ENCODE results near the gene DNAJC16.

The DNAJC16 gene

DNA sequence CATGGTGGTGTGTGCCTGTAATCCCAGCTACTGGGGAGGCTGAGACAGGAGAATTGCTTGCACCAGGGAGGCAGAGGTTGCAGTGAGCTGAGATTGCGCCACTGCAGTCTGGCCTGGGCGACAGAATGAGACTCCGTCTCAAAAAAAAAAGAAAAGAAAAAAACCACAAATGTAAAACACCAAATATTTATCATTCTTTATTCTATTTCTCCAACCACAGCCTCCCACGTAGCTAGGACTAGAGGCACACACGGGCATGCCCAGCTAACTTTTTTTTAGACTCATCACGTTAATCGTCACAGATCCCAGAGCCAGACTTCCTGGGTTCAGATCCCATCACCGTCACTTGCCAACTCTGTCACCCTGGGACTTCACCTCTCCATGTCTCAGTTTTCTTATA is 13.5 kb downstream of the DNAJC16 start:
- no peak for DNase-seq (ENCODE audit: low spot score)

DNA sequence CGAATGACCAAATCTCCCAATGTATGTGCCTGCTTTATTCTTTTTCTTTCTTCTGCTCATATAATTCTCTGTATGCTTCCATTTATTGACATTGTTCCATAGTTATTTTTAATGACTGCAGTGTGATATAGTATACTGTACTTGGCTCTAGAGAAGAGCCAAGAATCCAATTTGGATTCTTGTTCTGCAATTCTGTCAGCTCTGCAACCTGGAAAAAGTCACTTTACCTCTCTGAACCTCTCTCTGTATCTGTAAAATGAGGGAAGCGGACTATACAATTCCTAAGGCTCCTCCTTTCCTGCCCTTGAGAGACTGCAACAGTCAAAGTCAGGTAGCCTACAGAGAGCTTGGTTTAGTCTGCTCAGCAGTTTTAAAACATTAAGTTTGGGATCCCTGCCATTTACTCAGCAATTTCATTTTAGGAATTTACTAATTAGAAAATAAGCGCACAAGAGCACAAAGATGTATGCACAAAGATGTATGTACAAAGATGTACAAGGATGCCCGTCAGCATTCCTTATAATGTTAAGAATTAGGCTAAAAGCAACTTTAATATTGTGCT is 14.7 kb downstream of the DNAJC16 start:
- no peak for DNase-seq (ENCODE audit: low spot score)

DNA sequence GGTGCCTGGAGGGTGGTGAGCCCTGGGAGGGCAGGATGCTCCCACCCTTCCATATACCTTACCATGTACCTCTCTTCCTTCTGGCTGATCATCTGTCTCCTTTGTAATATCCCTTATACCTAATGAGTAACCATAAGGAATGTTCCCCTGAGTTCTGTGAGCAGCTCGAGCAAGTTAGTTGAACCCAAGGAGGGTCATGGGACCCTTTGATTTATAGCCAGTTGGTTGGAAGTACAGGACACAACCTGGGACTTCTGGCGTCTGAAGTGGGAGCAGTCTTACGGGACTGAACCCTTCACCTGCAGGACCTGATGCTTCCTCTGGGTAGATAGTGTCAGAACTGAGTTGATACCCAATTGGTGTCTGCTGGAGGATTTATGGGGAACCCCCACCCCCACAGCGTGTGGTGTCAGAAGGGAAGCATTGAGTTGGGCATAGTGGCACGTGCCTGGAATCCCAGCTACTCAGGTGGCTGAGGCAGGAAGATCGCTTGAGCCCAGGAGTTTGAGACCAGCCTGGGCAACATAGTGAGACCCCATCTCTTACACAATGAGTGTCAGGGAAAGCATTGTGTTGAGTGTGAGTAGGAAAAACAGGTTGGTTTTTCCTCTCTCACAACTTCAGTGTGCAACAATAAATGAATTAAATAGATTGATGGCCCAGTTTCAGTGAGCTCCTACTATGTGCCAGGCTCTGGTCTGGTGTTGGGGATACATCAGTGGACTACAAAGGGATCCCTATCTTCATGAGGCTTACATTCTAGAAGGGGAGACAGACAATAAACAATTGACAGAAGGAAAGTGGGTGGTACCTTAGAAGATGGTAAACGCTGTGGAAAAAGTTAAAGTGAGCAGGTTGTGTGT is 16.0 kb downstream of the DNAJC16 start:
- DNase-seq (ENCODE audit: low spot score) = no peak

DNA sequence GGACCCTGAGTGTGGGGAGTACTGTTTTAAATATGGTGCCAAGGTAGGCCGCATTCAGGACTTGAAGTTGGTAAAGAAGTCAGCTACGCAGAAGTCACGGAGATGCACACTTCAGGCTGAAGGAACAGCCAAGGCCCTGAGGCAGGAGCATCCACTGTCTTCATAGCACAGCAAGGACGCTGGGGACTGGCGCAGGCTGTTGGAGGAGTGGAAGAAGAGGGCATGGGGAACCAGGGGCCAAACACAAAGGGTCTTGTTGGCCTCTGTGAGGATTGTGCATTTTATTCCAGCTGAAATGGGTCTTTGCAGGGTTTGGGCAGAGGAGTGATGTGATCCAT is 16.6 kb downstream of the DNAJC16 start:
- no peak for DNase-seq (ENCODE audit: low spot score)

DNA sequence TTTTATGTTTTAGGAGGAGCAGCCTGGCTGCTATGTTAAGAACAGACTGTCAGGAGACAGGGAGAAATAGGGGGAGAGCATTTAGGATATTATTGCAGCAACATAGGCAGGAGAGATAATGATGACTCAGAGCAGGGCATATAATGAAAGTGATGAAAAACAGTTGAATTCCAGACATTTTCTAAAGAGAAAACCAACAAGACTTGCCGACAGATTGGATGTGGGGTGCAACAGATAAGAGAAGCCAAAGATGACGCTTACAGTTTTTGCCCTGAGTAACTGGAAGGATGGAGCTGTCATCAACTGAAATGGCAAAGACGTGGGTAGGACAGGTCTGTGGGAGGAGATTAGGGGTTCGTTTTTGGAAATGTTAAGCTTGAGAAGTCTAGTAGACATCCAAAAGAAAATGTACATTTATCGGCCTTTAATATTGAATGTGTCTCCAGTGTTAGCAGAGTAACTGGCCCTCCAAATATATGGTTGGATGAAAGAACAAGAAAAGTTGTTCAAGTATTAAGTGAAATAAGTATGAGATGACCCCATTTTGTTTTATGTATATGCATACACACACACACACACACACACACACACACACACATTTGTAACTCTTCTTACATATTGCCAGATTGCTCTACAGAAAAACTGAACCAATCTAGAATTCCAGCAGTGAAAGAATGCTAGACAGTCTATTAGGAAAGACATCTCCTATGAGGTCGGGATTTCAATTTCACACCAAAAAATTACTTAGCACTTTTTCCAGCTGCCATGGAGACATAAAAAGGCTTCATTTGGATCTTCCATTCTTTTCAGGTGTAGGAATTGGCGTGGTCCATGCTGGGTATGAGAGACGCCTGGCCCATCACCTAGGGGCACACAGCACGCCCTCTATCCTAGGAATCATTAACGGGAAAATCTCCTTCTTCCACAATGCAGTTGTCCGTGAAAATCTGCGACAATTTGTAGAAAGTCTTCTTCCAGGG is 17.2 kb downstream of the DNAJC16 start:
- DNase-seq (ENCODE audit: low spot score) = no peak

DNA sequence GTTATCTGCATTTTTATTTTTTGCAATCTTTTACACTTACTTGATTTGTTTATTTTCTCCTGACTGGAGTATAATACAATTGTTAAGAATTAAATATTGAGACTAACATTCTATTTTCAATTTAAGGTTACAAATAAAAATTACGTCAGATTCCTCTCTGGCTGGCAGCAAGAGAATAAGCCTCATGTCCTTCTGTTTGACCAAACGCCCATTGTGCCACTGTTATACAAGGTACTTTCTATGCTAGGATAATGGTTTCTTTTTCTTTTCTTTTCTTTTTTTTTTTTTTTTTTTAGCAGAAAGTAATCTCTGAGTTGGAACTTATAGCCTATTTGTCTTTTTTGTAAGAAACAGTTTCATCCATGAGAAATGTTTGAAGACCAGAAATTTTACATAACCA is 20.0 kb downstream of the DNAJC16 start:
- DNase-seq (ENCODE audit: low spot score) = no peak

DNA sequence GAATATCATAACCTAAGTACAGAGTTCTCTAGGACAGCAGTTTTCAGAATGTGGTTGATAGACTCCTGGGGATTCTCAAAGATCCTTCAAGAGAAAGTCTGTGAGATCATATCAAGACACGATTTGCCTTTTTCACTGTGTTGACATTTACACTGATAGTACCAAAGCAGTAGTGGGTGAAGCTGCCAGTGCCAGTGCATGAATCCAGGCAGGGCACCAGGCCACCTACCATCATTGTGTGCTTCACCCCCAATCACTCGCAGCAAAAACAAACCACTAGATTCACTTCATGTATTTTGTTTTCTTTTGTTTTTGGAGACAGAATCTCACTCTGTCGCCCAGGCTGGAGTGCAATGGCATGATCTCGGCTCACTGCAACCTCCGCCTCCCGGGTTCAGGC is 23.9 kb downstream of the DNAJC16 start:
- DNase-seq (ENCODE audit: low spot score) = no peak

DNA sequence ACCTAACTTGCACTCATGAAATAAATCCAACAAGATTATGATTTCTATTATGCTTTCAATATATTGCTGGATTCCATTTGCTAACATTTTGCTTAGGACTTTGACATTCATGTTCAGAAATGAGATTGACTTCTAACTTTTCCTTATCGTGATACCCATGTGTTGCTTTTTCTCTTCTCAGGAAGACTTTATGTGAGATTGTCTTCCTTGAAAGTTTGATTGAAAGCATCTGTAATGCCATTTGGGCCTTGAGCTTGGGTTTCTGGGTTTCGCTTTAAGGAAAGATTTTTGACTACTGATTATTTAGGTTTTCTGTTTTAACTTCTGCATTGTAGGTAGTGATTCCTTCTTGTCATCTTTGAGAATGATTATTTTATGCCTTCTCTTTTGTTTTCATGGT is 30.4 kb downstream of the DNAJC16 start:
- DNase-seq (ENCODE audit: low spot score) = no peak

DNA sequence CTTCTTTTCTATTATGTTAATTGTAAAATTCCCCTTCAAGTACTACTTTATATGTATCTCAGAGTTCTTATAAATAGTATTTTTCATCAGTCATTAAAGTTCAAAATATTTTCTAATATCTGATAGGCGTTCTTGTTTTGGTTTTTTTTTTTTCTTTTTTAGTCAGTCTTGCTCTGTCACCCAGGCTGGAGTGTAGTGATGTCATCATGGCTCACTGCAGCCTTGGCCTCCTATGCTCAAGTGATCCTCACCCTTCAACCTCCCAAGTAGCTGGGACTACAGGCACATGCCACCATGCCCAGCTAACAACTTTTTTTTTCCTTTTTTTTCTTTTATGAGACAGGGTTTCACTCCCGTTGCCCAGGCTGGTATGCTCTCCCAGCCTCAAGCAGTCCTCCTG is 30.9 kb downstream of the DNAJC16 start:
- DNase-seq (ENCODE audit: low spot score) = peak; percentile 22

DNA sequence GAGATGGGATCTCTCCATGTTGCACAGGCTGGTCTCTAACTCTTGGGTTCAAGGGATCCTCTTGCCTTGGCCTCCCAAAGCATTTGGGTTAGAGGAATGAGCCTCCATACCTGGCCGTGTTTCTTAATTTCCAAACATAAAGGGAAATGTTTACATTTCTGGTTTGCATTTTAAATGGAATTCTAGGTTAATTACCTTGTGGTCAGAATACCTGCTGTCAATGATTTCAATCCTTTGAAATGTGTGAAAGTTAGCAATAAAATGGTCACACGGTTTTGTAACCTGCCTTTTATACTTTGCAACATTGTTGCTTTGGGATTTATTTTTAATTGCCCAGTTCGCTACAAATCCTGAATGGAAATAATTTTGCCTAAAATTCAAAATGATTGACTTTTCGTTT is 31.9 kb downstream of the DNAJC16 start:
- DNase-seq (ENCODE audit: low spot score) = no peak

DNA sequence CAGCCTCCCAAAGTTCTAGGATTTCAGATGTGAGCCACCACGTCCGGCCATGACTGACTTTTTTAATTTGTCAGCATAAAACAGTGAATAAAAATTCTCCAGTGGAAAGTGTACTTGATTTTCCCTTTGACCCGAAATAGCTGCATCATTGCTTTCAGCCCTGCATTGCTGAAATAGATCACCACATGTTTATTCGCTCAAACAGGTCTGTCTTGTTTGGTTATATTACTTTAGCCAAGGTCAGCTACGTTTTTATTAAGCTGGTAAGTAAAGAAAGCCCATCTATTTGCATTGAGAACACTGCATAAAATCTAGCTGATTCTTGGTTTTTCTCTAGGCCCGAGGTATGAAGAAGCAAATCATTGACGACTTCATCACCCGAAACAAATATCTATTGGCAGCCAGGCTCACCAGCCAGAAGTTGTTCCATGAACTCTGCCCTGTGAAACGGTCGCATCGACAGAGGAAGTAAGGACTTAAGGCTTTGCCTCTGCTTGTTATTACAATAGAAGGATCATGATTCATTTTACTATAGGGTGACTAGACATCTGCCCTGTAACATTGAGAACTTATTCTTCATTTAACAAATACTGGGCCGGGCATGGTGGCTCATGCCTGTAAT is 32.7 kb downstream of the DNAJC16 start:
- no peak for DNase-seq (ENCODE audit: low spot score)

DNA sequence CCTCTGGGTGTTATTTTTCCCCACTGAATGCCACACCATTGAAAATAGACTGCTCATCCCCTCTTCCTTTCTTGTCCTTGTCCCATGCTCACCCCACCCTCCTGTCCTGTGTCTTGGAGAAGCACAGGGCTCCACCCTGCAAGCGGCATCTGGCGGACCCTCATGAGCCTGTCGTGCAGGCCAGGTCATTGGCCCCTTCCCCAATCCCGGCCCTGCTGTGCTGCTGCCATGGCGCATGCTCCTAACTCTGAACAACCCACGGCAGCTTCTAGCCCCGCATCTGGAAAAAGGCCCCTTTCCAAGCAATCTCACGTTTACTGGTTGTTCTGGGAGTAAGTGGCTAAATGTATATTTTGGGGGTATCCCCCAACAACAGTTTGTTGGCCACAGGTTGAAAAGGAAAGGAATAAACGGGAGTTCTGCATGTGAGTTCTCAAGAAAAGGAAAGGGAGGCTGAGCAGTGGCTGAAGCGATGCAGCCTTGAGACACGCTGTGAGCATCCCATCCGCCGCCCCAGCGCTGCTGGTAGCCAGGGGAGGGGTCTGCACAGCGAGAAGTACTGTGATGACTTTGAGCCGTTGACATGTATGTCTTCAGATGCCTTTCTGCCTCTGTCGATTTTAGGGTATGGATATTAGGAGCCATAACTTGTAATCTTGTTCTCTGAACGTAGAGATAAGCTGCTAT is 41.9 kb downstream of the DNAJC16 start:
- DNase-seq (ENCODE audit: low spot score) = no peak

DNA sequence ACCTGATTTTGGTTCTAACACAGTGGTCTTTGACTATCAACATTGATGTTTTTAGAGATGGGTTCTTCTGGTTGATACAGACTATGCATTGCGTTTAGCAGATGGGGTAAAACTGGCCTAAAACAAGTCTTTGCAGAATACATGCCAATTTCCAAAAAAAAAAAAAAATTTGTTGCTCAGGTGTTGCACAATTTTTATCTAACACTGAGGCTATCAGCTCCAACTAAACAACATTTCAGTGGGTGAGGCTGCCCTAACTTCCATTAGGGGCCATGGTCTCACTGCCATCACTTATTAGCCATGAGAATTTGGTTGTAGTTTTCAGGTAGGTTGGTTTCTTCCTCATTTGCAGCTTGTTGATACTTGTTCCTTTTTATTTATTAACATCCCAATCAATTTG is 44.2 kb downstream of the DNAJC16 start:
- DNase-seq (ENCODE audit: low spot score) = no peak

DNA sequence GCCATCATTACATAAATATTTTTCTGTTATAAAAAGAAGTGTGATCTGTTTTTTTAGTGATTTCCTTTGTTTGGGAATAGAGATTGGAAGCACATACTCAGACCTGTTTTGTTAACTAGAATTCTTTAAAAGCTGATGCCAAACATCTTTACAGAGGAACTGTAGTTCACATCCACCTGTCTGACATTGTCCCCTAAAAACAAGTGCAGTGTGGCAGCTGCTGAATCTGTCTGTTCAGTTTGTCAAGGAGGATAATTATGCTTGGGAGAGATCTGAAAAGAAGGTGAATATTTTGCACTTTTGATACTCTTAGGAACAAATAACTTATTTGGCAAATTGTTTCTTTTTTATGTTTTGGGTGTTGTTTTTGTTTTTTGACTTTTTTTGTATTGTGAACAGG is 44.6 kb downstream of the DNAJC16 start:
- DNase-seq (ENCODE audit: low spot score) = no peak

DNA sequence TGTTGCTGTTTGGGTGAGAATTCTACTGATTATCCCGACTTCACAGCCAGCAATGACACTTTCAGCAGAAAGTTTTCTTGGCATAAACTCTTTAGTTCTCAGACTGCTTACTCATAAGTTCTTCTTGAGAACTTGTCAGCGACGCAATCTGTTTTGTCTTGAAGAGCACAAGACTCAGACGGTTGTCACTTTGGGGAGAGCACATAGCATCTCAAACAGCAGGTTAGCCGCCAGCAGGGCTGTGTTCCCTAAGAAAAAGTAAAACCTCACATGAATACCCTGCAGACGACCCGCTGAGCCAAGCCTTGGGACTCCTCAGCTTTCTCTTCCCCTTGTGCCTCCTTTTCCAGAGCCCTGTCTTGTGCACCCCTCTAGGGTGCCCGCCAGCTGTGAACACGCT is 46.8 kb downstream of the DNAJC16 start:
- DNase-seq (ENCODE audit: low spot score) = no peak

DNA sequence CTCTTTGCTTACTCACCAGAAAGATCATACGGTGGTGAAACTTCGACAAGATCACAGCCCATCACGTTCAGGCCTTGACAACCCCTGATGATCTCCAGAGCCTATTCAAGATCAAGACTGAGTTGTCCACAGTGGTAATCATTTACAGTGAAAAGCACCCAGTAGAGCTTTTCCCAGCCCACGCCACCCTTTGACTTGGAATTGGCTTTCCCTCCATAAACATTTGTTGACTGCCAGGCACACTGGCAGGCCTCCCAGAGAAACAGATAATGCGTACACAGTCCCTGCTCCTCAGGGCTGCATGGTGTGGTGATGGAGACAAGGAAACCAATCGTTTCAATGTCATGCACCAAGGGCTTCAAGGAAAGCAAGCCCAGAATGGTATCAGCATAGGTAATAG is 48.1 kb downstream of the DNAJC16 start:
- no peak for DNase-seq (ENCODE audit: low spot score)

DNA sequence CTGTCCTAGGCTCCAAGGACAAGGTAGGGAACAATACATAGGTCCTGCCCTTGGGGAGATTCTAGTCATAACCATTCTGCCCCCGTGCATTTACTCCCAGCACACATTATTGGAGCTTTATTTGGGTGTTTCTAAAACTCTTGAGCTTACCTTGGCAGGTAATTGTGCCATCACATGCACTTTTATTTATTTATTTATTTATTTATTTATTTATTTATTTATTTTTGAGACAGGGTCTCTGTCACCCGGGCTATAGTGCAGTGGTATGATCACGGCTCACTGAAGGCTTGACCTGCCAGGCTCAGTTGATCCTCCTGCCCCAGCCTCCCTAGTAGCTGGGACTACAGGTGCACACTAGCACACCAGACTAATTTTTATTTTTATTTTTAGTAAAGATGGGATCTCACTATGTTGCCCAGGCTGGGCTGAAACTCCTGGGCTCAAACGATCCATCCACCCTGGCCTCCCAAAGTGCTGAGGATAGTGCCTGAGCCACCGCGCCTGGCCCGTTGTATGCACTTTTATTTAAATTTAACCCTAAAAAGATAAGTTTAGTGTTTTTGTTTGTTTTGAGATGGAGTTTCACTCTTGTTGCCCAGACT is 49.0 kb downstream of the DNAJC16 start:
- no peak for DNase-seq (ENCODE audit: low spot score)

DNA sequence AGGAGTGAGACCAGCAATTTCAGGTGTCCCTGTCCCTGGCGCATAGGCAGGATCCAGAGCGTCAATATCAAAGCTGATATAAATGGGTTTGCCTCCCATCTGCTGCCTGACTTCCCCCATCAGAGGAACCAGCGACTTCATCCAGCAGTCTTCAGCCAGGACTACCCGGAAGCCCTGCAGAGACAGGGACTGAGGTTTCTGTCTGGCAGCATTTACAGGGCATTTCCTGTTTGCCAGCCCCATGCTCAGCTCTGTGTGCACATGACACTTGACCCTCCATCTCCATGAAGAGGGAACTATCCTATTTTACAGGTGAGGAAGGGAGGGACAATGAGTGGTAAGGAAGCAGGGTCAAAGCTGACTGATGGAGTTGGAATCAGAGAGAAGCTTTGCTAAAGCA is 51.0 kb downstream of the DNAJC16 start:
- DNase-seq (ENCODE audit: low spot score) = no peak

DNA sequence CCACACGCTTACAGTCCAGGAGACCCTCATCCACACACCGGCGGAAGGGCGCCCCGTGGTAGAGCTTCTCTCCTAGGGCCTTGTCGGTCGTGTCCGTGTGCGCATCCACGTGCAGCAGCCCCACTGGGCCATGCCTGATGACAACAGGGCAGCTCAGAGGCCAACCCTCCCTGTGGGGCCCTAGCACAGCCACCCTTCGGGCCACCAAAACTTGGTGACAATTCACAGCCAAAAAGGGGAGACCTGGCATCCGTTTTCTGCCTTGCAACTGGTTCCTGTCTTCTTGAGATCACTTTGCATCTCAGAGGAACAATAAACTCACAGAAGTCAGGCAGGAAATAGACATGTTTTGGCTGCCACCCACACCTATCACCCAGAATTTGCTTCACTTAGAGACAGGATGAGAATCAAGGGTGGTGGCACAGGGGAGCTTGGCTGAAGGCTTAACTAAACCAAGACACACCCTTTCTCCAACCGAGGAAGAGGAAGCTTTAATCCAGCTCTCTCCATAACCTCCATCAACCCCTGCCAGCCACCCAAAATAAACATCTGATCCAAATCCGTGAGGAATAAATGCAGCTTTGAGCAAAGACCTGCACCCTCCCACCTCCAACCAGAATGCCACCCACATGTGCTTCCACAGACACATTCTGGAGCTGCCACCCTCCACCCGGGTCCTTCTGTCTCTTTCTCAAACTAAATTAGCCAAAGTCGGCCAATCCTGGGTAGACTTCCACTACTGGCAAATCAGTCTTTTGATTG is 52.5 kb downstream of the DNAJC16 start:
- DNase-seq (ENCODE audit: low spot score) = no peak

DNA sequence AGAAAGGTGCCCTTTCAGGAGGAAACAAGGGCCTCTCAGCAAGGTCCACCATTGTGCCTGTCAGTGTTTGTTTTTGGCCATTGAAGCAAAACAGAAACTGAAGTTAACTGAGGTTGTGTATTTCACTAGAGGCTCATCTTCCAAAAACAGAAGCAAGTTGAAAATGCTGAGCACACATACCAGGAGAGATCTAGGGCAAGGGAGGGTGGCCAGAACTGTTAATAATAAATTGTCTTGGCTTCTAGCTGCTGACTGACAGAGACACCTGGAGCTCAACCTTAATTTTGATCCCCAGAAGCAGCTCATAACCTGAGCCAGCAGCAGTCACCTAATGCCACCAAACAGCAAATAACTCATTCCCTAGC is 53.0 kb downstream of the DNAJC16 start:
- DNase-seq (ENCODE audit: low spot score) = no peak
